ENCODE results near the gene GPATCH4. TPM values are rescaled to one million over a fixed set of nuclear protein-coding genes. Genes with fewer than 3 reads are reported as not detected.

GPATCH4 gene
- total and polyA plus RNA-seq, 4 donors = 7.6 to 23.6 (median 16.3) TPM

GRCh38 chr1:156552518-156552917 is 48.8 kb downstream of the GPATCH4 start:
- H3K9ac ChIP-seq (ENCODE audit: low read depth in 1 of 2, low read length in 2 of 2) = no peak overlapping the region
- WGBS = 78% methylated on average over 5 of the region's 5 CpGs
- no peak overlapping the region for H3K27ac ChIP-seq (ENCODE audit: low read depth in 1 of 2, low read length in 2 of 2)
- DNase-seq (ENCODE audit: low spot score) = no peak
- TF ChIP-seq YY1 (IDR thresholded peaks at IDR 0.05) (no peak), JUND (IDR thresholded peaks at IDR 0.05) (no peak), ATF3 (IDR thresholded peaks at IDR 0.05) (no peak), MAX (IDR thresholded peaks at IDR 0.05) (no peak), RXRA (IDR thresholded peaks at IDR 0.05) (no peak), TAF1 (conservative IDR thresholded peaks at IDR 0.05) (no peak), CTCF (IDR thresholded peaks at IDR 0.05; ENCODE audit: low read depth, low read length, missing input control) (no peak), REST (IDR thresholded peaks at IDR 0.05) (no peak), SP1 (IDR thresholded peaks at IDR 0.05) (no peak), GABPA (IDR thresholded peaks at IDR 0.05 in 1 of 2, conservative IDR thresholded peaks at IDR 0.05 in 1 of 2) (no peak), FOXA2 (IDR thresholded peaks at IDR 0.05) (no peak), RAD21 (IDR thresholded peaks at IDR 0.05) (no peak), HNF4G (IDR thresholded peaks at IDR 0.05) (no peak), EGR1 (IDR thresholded peaks at IDR 0.05; ENCODE audit: low read depth in 2 of 2) (no peak), ZBTB33 (IDR thresholded peaks at IDR 0.05) (no peak), HNF4A (conservative IDR thresholded peaks at IDR 0.05) (no peak), NR2F2 (IDR thresholded peaks at IDR 0.05) (no peak)
- H3K4me1 ChIP-seq (ENCODE audit: control insufficient read depth in 4 of 4, insufficient read depth in 4 of 4, low read length in 3 of 4) = no peaks in the 10 kb centered on the region
- no peaks in the 10 kb centered on the region for H3K27me3 ChIP-seq (ENCODE audit: control insufficient read depth in 4 of 4, insufficient read depth in 4 of 4, low read length in 3 of 4)
- no peak overlapping the region for H3K4me3 ChIP-seq (ENCODE audit: low read depth in 1 of 3, low read length in 3 of 3)
- H3K9me3 ChIP-seq (ENCODE audit: control insufficient read depth in 4 of 4, low read length in 3 of 4) = no peaks in the 10 kb centered on the region
- no peaks in the 10 kb centered on the region for H3K36me3 ChIP-seq (ENCODE audit: control insufficient read depth in 4 of 4, insufficient read depth in 3 of 4, low read depth in 1 of 4, low read length in 3 of 4)

- TF ChIP-seq ZBTB33 (IDR thresholded peaks at IDR 0.05) (no peak), MAX (IDR thresholded peaks at IDR 0.05) (no peak), RXRA (IDR thresholded peaks at IDR 0.05) (peak in 1 of 2 donors; percentile 62)
- Histone ChIP-seq H3K9me3 (ENCODE audit: control insufficient read depth in 4 of 4, low read length in 3 of 4) (no peaks in the 10 kb centered on the region), H3K4me3 (ENCODE audit: low read depth in 1 of 3, low read length in 3 of 3) (no peak overlapping the region), H3K27me3 (ENCODE audit: control insufficient read depth in 4 of 4, insufficient read depth in 4 of 4, low read length in 3 of 4) (no peaks in the 10 kb centered on the region), H3K9ac (ENCODE audit: low read depth in 1 of 2, low read length in 2 of 2) (no peak overlapping the region), H3K36me3 (ENCODE audit: control insufficient read depth in 4 of 4, insufficient read depth in 3 of 4, low read depth in 1 of 4, low read length in 3 of 4) (no peaks in the 10 kb centered on the region), H3K4me1 (ENCODE audit: control insufficient read depth in 4 of 4, insufficient read depth in 4 of 4, low read length in 3 of 4) (no peaks in the 10 kb centered on the region), H3K27ac (ENCODE audit: low read depth in 1 of 2, low read length in 2 of 2) (no peak overlapping the region)
- DNase-seq (ENCODE audit: low spot score) = no peak
- 75% methylated on average over 6 of the region's 6 CpGs for WGBS
These were observed 49.4 kb downstream of the GPATCH4 start for GRCh38 chr1:156551869-156552268.

Measured in liver (tissue), 9 donors.